Activated naive CD4-positive, alpha-beta T cell treated with anti-CD3 and anti-CD28 coated beads, Interleukin-2, amount 10 ng/mL, durations not matched to agents 7 days and 5 days (primary cell): ENCODE measurements around the gene CD160.
"Not testable (repeated sequence)": the region's sequence is repeated elsewhere in the genome, so short reads cannot be mapped to it uniquely, and the experiment has no call there.

Experiments
- CTCF ChIA-PET: fragments of 350-600 bp; sonication (Branson Sonifier 250); formaldehyde crosslinking; loops from one replicate; lab custom pipeline; 2021; ENCODE audit warnings: antibody characterized with exemption; lab: Charles Lee
- DNase-seq: peaks from one replicate; pipeline ENCODE4 v3.0.0-alpha.2; 2020
- H3K27ac Mint-ChIP-seq: one replicate; pipeline ENCODE4 v1.8.0; 2021; ENCODE audit warnings: mild to moderate bottlenecking, moderate library complexity, mixed read lengths
- H3K27me3 Mint-ChIP-seq: one replicate; pipeline ENCODE4 v1.8.0; 2021; ENCODE audit warnings: mild to moderate bottlenecking, mixed read lengths
- H3K36me3 Mint-ChIP-seq: one replicate; pipeline ENCODE4 v1.8.0; 2021; ENCODE audit warnings: mixed read lengths
- H3K4me1 Mint-ChIP-seq: one replicate; pipeline ENCODE4 v1.8.0; 2021; ENCODE audit warnings: mixed read lengths
- H3K4me3 Mint-ChIP-seq: one replicate; pipeline ENCODE4 v1.8.0; 2021; ENCODE audit warnings: mild to moderate bottlenecking, moderate library complexity, mixed read lengths
- H3K9me3 Mint-ChIP-seq: one replicate; pipeline ENCODE4 v1.8.0; 2021; ENCODE audit warnings: mixed read lengths

CD160 gene

DNA sequence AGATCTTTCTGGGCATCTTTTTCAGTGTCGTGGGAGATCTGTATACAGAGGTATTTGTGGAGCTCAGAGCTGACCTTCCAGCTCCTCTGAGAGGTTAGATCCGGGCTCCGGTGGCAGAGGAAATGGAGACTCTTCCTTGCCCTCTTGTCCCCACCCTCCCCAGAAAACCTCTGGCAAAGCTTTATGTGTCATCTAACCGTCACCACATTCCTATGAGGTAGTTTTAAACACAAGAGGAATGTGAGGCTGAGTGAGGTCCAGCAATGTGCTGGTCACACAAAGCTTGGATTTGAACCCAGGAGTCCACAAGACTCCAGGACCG lies 1.2 kb downstream of the CD160 start:
- Mint-ChIP-seq H3K9me3 (no peaks in the 10 kb centered on the region), H3K27ac (no peak overlapping the region), H3K4me1 (peaks cover 17% of the 10 kb centered on the region), H3K36me3 (no peaks in the 10 kb centered on the region), H3K4me3 (no peak overlapping the region), H3K27me3 (peaks cover 30% of the 10 kb centered on the region)
- CTCF ChIA-PET, result interaction anchor here (0.7 to 2.4 kb wide), 9 partner anchors 9 to 125 kb away, joined by 3 to 8 read pairs (median 4); partner anchors contain the start of gene NUDT17
- DNase-seq, result no peak

GRCh38 chr1:145720878-145721671 lies 1.8 kb downstream of the CD160 start:
- Mint-ChIP-seq H3K27me3 (peaks cover 30% of the 10 kb centered on the region), H3K4me1 (peaks cover 17% of the 10 kb centered on the region), H3K36me3 (no peaks in the 10 kb centered on the region), H3K9me3 (no peaks in the 10 kb centered on the region), H3K27ac (no peak overlapping the region), H3K4me3 (peak overlapping the region; percentile 58)
- DNase-seq, result peak; percentile 80
- CTCF ChIA-PET, result interaction anchor here (0.7 to 2.4 kb wide), 14 partner anchors 10 to 124 kb away, joined by 3 to 8 read pairs (median 4); partner anchors contain the start of gene NUDT17

DNA sequence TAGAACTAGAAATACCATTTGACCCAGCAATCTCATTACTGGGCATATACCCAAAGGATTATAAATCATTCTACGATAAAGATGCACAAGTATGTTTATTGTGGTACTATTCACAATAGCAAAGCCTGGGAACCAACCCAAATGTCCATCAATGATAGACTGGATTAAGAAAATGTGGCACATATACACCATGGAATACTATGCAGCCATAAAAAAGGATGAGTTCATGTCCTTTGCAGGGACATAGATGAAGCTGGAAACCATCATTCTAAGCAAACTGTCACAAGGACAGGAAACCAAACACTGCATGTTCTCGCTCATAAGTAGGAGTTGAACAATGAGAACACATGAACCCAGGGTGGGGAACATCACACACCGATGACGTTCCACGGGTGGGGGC lies 6.9 kb downstream of the CD160 start:
- H3K27me3 Mint-ChIP-seq, H3K36me3 Mint-ChIP-seq, H3K9me3 Mint-ChIP-seq, H3K4me3 Mint-ChIP-seq, DNase-seq, CTCF ChIA-PET, H3K4me1 Mint-ChIP-seq, H3K27ac Mint-ChIP-seq: not testable (repeated sequence)

GRCh38 chr1:145729196-145729595 lies 9.9 kb downstream of the CD160 start:
- CTCF ChIA-PET, result no interaction called here
- H3K4me1 Mint-ChIP-seq, result no peaks in the 10 kb centered on the region
- no peak for DNase-seq
- H3K27ac Mint-ChIP-seq, result no peak overlapping the region
- no peaks in the 10 kb centered on the region for H3K27me3 Mint-ChIP-seq
- H3K36me3 Mint-ChIP-seq, result no peaks in the 10 kb centered on the region
- no peak overlapping the region for H3K4me3 Mint-ChIP-seq
- H3K9me3 Mint-ChIP-seq, result no peaks in the 10 kb centered on the region

DNA sequence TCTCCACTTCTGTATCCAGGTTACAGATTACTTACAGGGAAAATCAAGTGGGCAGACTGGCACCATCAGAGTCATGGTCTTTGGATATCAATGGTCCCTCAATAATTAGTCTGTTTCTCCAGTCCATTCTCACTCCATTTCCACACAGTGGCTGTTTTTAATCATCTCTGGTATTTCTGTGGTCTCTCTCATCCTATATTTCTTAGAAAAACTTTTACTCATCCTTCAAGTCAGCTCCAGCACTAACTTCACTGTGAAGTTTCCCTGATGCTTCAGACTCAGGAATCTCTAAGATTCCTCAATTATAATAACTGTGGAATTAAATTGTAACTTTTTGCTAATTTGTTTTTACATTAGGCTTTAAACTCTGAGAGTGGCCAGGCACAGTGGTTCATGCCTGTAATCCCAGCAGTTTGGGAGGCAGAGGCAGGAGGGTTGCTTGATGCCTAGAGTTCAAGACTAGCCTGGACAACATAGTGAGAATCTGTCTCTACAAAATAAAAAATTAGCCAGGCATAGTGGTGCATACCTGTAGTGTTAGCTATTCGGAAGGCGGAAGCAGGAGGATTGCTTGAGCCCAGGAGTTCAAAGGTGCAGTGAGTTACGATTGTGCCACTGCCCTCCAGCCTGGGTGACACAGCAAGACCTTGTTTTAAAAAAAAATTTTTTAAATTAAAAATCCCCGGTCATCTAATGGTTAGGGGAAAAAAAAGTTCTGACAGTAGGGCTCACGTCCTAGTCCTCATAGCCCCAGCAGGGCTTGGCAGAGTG lies 10.6 kb downstream of the CD160 start:
- H3K27me3 Mint-ChIP-seq, result no peaks in the 10 kb centered on the region
- DNase-seq, result no peak
- no peak overlapping the region for H3K4me3 Mint-ChIP-seq
- H3K9me3 Mint-ChIP-seq, result no peaks in the 10 kb centered on the region
- H3K27ac Mint-ChIP-seq, result no peak overlapping the region
- H3K36me3 Mint-ChIP-seq, result no peaks in the 10 kb centered on the region
- no peaks in the 10 kb centered on the region for H3K4me1 Mint-ChIP-seq
- CTCF ChIA-PET, result no interaction called here

DNA sequence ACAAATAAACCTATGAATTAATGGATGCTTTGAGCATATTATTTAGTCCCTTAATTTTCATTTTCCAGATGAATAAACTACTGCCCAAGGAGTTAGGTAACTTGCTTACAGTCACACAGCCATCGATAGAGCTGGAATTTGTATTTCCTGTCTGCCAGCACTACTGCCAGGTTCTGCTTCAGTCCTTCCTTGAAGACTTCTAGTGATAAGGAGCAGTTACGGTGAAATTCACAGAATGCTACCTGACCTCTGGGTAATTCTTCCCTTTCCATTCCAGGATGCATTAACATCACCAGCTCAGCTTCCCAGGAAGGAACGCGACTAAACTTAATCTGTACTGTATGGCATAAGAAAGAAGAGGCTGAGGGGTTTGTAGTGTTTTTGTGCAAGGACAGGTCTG lies 11.2 kb downstream of the CD160 start:
- no peak for DNase-seq
- Mint-ChIP-seq H3K27ac (no peak overlapping the region), H3K36me3 (no peaks in the 10 kb centered on the region), H3K4me1 (no peaks in the 10 kb centered on the region), H3K27me3 (no peaks in the 10 kb centered on the region), H3K9me3 (no peaks in the 10 kb centered on the region), H3K4me3 (no peak overlapping the region)
- CTCF ChIA-PET, result interaction anchor here (1.6 kb wide), 1 partner anchor 9 kb away, joined by 5 read pairs; no protein-coding TSS in a partner anchor

DNA sequence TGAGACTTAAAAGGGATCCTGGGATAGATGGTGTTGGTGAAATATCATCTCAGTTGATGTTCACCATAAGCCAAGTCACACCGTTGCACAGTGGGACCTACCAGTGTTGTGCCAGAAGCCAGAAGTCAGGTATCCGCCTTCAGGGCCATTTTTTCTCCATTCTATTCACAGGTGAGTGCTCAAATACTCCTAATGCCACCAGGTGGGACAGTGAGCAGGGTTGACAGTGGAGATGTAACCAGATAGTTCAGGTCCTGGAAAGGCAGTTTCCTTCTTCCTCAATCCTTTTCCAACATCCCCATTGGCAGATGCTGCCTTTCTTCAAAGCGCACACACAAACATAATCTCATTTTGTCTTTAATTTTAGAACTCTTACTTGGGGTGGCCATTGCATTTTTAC lies 11.6 kb downstream of the CD160 start:
- Mint-ChIP-seq H3K27me3 (no peaks in the 10 kb centered on the region), H3K36me3 (no peaks in the 10 kb centered on the region), H3K27ac (no peak overlapping the region), H3K4me3 (no peak overlapping the region), H3K4me1 (no peaks in the 10 kb centered on the region), H3K9me3 (no peaks in the 10 kb centered on the region)
- no peak for DNase-seq
- CTCF ChIA-PET, result interaction anchor here (1.6 kb wide), 1 partner anchor 10 kb away, joined by 5 read pairs; no protein-coding TSS in a partner anchor

- Mint-ChIP-seq H3K36me3 (peaks cover 2% of the 10 kb centered on the region), H3K27ac (no peak overlapping the region), H3K4me1 (no peaks in the 10 kb centered on the region), H3K9me3 (no peaks in the 10 kb centered on the region), H3K27me3 (no peaks in the 10 kb centered on the region), H3K4me3 (no peak overlapping the region)
- CTCF ChIA-PET, result no interaction called here
- DNase-seq, result no peak
Measured at GRCh38 chr1:145736191-145736590, 16.9 kb downstream of the CD160 start.

DNA sequence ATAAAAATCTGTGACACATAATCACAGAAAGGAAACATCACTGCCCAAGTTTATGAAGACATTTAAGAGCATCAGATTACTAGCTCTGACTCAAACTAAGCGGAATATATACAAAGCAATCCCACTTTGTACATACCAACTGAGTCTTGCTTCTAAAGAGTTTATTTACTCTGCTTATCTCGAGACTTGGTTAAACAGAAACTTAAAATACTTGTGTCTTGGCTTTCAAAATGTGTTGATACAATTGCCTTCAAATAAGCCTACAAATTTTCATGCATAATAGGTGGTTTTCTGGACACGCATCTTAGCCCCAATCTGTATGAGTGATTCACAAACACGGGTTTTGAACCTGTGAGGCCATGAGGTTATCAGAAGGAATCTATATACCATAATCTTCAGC lies 21.0 kb downstream of the CD160 start:
- H3K9me3 Mint-ChIP-seq, result no peaks in the 10 kb centered on the region
- H3K27ac Mint-ChIP-seq, result no peak overlapping the region
- DNase-seq, result no peak
- peaks cover 25% of the 10 kb centered on the region for H3K36me3 Mint-ChIP-seq
- H3K4me1 Mint-ChIP-seq, result no peaks in the 10 kb centered on the region
- H3K27me3 Mint-ChIP-seq, result no peaks in the 10 kb centered on the region
- no peak overlapping the region for H3K4me3 Mint-ChIP-seq
- CTCF ChIA-PET, result no interaction called here

DNA sequence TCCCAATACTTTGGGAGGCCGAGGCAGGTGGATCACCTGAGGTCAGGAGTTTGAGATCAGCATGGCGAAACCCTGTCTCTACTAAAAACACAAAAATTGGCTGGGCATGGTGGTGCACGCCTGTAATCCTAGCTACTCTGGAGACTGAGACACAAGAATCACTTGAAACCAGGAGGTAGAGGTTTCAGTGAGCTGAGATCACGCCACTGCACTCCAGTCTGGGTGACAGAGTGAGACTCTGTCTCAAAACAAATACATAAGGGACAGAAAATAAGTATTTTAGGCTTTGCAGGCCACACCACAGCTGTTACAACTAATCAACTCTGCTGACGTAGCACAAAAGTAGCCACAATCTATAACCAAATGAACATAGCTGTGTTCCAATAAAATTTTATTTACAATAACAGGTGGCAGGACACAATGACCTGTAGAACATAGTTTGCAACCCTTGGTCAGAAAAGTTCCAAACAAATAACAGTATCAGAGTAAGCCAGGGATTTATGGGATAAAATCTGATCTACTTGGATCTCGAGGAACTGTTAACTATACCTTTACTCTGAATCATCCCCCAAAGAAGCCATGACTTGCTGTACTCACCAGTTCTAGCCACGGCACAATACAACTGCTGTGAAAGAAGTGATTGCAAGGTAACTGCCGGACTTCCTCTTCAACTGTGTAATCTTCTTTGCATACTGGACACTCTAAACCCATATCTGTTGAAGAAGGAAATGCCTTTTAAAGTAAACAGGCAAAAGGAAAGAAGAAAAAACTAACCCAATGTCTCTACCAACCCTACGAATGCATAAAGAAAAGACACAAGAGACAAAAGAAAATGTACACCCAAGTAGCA lies 28.3 kb downstream of the CD160 start:
- Mint-ChIP-seq H3K4me3 (no peak overlapping the region), H3K27ac (no peak overlapping the region), H3K9me3 (no peaks in the 10 kb centered on the region), H3K4me1 (no peaks in the 10 kb centered on the region), H3K27me3 (no peaks in the 10 kb centered on the region), H3K36me3 (peaks cover 51% of the 10 kb centered on the region)
- no peak for DNase-seq
- CTCF ChIA-PET, result no interaction called here

GRCh38 chr1:145750426-145750825 lies 31.1 kb downstream of the CD160 start:
- Mint-ChIP-seq H3K4me1 (no peaks in the 10 kb centered on the region), H3K4me3 (no peak overlapping the region), H3K27ac (no peak overlapping the region), H3K27me3 (no peaks in the 10 kb centered on the region), H3K36me3 (peaks cover 45% of the 10 kb centered on the region), H3K9me3 (no peaks in the 10 kb centered on the region)
- CTCF ChIA-PET, result no interaction called here
- no peak for DNase-seq

GRCh38 chr1:145751491-145752037 lies 32.3 kb downstream of the CD160 start:
- CTCF ChIA-PET, result no interaction called here
- H3K9me3 Mint-ChIP-seq, result no peaks in the 10 kb centered on the region
- no peak for DNase-seq
- H3K4me1 Mint-ChIP-seq, result no peaks in the 10 kb centered on the region
- H3K36me3 Mint-ChIP-seq, result peaks cover 47% of the 10 kb centered on the region
- no peak overlapping the region for H3K4me3 Mint-ChIP-seq
- no peak overlapping the region for H3K27ac Mint-ChIP-seq
- H3K27me3 Mint-ChIP-seq, result no peaks in the 10 kb centered on the region

- Mint-ChIP-seq H3K27me3 (no peaks in the 10 kb centered on the region), H3K9me3 (peaks cover 16% of the 10 kb centered on the region), H3K27ac (no peak overlapping the region), H3K36me3 (peaks cover 62% of the 10 kb centered on the region), H3K4me3 (no peak overlapping the region), H3K4me1 (no peaks in the 10 kb centered on the region)
- DNase-seq, result no peak
- CTCF ChIA-PET, result interaction anchor here (1.5 kb wide), 1 partner anchor 36 kb away, joined by 6 read pairs; no protein-coding TSS in a partner anchor
Measured at GRCh38 chr1:145757420-145757819, 38.1 kb downstream of the CD160 start.

DNA sequence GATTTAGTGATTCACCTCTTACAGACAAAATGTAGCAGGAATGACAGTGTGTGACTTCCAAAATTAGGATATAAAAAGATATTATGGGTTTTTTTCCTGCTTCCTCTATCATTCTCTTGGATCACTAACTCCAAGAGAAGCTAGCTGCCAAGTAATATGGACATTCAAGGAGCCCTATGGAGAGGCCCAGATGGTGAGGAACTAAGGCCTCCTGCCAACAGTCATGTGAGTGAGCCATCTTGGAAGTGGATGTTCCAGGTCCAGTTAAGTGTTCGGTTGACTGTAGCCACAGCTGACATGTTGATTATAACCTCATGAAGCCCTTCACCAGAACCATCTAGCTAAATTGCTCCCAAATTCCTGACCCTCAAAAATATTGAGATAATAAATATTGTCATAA lies 38.8 kb downstream of the CD160 start:
- no peaks in the 10 kb centered on the region for H3K27me3 Mint-ChIP-seq

More for the DNA sequence above, 38.8 kb downstream of the CD160 start:
- Mint-ChIP-seq H3K9me3 (peaks cover 17% of the 10 kb centered on the region), H3K36me3 (peaks cover 63% of the 10 kb centered on the region), H3K4me3 (no peak overlapping the region), H3K27ac (no peak overlapping the region), H3K4me1 (no peaks in the 10 kb centered on the region)
- CTCF ChIA-PET, result interaction anchor here (0.8 to 1.5 kb wide), 3 partner anchors 19 to 87 kb away, joined by 3 to 6 read pairs (median 3); partner anchors contain the start of gene NUDT17
- no peak for DNase-seq
